Left ventricle myocardium superior (tissue), 1 donor: Measurements from ENCODE around the gene RGS3. TPM values are rescaled to one million over a fixed set of nuclear protein-coding genes. Genes with fewer than 3 reads are reported as not detected.
A peak's percentile ranks its signal among the peaks of the same experiment; 100 is the strongest.

ENCODE experiments used
- ATAC-seq: fragments of 200-7000 bp; cut with Tn5 transposase; one replicate; pipeline ENCODE4 v1.9.1; 2020; ENCODE audit warnings: mild to moderate bottlenecking, moderate library complexity
- DNase-seq: peaks from one replicate; pipeline ENCODE4 v3.0.0-alpha.2; 2020
- intact Hi-C: fragments of 100-400 bp; cut with micrococcal nuclease; formaldehyde crosslinking; loops from one replicate; pipeline ENCODE4 v1.11.0; 2022
- total RNA-seq: library from RNA; stranded (reverse); fragmentation: NEBNext Ultra II Directional; extraction: Animal tissue kit (Norgen Biotek cat#: 25700); gene quantifications from one replicate; pipeline ENCODE4 v1.2.1, GENCODE V29; 2021
- donor health status: DM: no; HTN: yes; CAD: no; lungs with severe emphysema.

RGS3 gene
- total RNA-seq, 1 donor from 2014 or later, result 115 TPM

DNA sequence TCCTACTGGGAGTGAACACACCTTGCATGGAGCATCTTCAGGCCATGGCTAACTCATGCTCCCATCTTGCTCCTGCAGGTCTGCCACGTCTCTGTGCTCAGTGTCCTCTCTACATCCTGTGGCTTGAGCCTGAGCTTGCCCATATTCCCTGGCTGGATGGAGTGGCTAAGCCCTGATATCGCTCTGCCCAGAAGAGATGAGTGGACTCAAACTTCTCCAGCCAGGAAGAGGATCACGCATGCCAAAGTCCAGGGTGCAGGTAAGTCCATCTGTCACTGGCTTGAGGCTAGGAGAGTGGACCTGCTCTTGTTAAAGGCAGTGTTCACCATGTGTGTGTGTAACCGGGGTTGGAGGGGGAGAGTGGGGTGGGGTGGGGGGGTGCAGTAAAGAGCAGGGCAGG lies 1.6 kb upstream of the RGS3 start:
- ATAC-seq (no peak), DNase-seq (no peak)
- intact Hi-C loops, result no loop called here

DNA sequence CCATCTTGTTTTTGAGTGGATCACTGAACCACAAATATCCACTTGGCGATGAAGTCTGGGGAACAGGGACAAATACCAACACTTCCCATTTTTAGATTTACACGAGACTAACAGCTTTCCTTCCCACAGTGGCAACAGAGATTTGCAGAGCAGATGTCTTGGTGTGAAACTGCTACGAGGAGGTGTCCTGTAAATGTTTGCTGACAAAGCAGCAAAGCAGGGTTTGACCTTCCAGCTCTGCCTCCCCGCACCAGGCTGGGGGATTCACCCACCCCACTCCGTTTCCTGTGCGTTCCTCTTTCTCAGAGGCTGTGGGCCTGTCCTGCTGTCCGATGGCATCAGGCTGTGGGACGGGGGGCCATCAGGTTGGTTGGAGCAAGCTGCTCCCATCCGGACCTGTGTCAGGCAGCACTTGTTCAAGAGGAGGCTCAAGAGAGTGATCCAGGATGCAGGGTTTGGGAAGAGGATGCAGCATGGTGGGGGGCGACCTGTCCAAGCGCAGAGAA lies 693 bp upstream of the RGS3 start:
- intact Hi-C loops, result no loop called here
- DNase-seq (no peak), ATAC-seq (no peak)

DNA sequence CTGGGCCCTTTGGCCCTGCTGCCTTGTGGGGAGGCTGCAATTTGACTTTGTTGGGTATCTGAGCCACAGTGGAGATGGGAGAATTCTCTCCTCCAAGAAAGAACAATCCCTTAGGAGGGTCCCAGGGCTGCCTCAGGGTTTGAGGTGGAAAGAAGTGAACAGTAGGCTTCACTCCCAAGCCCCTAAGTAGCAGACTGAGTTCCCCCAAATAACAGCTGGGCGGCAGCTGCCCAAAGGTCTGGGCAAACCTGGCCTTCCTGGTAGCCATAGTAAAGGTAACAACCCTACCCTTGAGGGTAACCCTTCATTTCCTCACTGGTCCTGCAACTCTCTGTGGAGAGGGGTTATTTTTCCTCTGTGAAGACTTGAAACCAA lies 746 bp downstream of the RGS3 start:
- DNase-seq, result no peak
- ATAC-seq, result no peak
- intact Hi-C loops, result no loop called here

DNA sequence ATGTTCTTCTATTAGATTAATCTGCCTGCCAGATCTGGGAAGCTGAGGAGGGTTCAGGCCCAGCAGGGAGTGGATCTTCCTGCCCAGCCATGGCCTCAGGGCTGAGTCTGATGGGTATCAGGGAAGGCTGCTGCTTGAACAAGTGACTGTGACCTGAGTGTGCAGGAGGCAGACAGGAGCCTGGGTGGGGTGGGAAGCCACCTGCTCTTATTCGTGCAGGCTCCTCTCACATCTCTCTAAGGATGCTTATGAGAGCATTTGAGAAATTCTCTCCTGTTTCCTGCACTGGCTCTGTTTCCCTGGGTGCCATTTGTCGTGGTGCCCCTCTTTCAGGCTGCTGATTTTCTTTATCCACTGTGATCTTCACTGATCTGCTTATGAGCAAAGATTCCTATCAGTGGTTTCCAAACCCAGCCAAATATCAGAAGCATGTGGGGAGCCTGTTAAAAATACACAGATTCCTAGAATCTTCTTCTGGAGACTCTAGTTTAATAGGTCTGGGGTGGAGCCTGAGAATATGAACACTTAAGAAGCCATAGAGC lies 2.1 kb downstream of the RGS3 start:
- intact Hi-C loops, result no loop called here
- no peak for DNase-seq
- ATAC-seq, result no peak

DNA sequence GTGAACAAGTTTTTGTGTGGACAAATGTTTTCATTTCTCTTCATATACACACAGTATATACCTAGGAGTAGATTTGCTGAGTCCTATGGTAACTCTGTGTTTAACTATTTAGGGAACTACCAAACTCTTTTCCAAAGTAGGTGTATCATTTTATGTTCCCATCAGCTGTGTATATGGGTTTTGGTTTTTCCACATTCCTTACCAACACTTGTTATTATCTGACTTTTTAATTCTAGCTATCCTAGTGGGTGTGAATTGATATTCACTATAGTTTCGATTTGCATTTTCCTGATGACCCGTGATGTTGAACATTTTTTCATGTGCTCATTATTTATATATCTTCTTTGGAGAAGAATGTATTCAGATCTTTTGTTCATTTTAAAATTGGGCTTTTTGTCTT lies 3.7 kb downstream of the RGS3 start:
- ATAC-seq (no peak), DNase-seq (no peak)
- intact Hi-C loops, result no loop called here

DNA sequence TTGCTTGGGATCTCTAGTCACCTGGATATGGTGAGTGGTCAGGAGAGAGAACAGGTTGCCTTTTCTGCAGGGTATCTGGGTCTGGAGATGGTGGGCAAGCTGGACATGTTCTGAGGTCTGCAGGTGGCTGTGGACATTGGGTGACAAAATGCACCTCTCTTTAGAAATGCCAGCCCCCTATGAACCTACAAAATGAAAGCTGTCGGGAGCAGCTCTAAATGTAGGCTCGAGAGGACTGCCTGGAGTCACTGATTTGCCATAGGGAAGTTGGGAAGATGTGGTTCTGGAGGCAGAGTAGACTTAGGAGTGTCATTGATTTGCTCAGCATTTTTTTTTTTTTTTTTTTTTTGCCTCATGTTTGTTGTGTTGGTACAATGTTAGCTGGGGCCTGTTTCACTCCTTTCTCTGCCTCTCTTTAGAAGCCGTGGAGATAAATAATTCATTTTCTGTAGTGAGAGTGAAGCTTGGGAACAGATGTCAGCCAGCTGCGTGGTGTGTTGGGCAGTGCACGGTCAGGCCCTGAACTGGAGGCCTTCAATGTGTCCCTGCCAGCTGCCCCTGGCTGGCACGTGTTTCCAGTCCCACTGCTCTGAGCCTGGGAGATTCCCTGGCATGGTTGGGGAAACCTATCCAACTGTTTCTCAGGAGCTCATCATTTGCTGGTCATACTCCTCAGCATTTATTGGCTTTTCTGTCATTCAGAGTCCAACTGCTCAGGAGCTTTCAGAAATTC lies 5.4 kb downstream of the RGS3 start:
- intact Hi-C loops, result no loop called here
- peak; percentile 83 for ATAC-seq
- DNase-seq, result peak; percentile 66

DNA sequence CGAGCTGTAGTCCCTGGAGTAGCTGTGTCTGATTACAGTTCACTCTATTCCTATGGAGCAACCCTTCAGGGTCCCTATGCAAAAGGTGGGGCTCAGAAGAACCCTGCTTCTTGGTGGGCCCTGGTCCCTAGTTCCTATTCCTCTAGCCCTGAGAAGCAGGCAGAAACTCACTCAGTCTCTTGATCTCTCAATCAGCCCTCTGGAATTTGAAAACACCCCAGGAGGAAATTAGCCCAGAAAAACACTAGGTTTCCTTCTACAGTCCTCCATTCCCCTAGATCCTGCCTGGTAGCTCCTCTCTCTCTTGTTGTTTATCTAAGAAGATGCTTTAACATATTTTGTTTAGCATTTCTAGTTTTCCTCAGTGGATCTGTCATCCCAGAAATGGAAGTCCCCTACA lies 7.6 kb downstream of the RGS3 start:
- intact Hi-C loops, result no loop called here
- DNase-seq, result no peak
- no peak for ATAC-seq

DNA sequence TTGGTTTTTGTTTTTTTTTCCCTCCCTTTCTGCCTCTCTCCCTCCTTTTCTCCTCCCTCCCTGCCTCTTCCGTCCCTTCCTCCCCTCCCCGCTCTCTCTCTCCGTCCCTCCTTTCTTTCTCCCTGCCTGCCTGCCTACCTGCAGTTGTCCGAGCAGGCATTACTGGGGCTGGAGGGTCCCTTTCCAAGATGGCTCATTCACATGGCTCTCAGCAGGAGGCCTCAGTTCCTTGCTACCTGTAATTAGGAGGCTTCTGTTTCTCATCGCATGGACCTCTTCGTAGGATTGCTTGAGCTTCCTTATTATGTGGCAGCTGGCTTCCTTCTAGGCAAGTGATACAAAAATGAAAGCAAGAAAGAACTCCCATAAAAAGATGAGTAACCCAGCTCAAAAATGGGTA lies 8.0 kb downstream of the RGS3 start:
- DNase-seq (no peak), ATAC-seq (no peak)
- intact Hi-C loops, result no loop called here

DNA sequence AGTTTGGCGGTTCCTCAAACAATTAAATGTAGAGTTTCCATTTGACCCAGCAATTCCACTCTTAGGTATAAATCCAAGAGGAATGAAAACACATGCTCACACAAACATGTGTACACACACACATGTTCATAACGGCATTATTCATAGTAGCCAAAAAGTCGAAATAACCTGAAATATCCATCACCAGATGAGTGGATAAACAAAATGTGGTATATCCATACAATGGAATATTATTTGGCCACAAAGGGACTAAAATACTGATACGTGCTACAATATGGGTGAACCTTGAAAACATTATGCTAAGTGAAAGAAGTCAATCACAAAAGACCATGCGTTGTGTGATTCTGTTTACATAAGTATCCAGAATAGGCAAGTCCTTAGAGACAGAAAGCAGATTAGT lies 8.7 kb downstream of the RGS3 start:
- ATAC-seq, result no peak
- intact Hi-C loops, result no loop called here

DNA sequence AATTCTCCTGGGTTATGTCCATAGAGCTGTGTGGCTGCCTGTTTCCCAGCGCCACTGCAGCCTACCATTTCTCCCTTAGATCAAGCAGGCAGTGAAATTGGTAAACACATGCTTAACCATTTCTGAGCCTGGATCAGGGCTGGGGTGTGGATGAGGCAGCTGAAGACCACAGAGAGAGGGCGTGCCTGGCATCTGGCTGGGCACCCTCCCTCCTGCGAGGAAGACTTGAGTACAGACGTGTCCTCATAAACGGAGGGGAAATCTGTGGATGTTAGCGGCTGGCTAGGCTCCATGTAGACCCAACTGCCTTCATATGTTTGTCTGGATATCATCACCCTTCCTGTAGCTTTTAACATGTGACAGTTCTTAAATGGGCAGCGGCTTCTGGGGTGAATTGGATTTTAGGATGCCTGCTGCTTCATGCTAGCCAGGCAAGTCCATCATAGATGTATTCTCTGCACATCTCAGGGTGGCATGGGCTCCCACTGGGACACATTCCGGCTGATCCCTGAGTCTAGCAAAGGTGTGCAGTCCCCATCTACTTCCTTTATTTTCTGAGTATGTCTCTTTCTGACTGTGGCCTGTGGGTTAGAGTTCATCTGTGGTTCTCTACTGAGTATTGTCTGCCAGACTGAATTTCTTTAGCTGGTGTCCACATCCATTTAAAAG lies 11.0 kb downstream of the RGS3 start:
- intact Hi-C loops, result no loop called here
- peak; percentile 42 for ATAC-seq
- no peak for DNase-seq

More for the DNA sequence above, 8.7 kb downstream of the RGS3 start:
- DNase-seq, result no peak

DNA sequence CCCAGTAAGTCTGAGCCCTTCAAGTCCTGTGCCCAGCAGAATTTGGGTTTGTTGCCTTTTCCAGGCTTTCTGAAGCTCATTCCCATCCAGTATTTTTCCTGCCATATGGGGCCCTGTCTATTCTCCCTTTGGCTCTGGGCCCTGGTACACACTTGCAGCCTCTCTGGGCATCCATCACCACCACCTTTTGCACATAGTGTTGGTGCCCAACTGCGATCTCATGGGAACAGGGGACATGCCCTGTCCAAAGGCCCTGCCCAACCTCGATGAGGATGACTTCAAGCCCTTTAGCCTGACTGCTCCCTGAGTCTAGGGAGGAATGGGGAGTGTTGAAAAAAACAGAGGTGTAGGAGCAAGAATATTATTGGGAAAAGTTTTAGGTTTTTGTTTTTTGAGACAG lies 11.5 kb downstream of the RGS3 start:
- ATAC-seq, result peak; percentile 28
- intact Hi-C loops, result no loop called here
- no peak for DNase-seq

DNA sequence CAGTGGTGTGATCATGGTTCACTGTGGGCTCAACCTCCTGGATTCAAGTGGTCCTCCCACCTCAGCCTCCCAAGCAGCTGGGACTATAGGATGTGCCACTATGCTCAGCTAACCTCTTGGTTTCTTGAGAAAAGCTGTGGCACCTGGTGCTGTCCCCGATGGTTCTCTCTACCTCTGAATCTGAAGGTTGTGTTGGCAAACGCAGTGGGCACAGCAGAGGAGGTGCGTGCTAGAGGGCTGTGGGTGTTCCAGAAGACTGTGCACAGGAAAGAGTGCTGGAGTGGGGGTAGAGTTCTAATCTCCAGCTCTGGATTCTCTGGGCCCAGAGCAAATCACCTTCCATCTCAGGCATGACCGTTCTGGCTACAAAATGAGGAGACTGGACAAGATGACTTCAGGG lies 12.5 kb downstream of the RGS3 start:
- ATAC-seq (no peak), DNase-seq (no peak)
- intact Hi-C loops, result no loop called here

DNA sequence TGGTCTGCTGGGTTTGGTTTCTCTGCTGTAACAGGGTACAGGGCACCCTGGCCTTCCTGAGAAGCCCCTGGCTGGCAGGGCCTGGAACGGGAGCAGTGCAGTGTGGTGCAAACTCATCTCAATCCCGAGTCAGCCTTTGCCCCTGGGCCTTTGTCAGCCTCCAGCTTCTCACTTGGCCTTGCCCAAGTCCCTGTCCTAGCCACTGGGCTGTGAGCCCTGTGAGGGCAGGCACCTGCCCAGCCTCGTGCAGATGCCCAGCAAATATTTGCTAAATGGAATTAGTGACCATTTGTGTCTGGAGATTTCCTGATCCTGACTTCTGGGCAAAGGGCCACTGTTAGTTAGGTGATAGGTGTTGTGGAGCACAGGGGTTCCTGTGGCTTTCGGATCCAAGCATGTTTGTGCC lies 13.0 kb downstream of the RGS3 start:
- DNase-seq, result no peak
- ATAC-seq, result no peak
- intact Hi-C loops, result no loop called here

DNA sequence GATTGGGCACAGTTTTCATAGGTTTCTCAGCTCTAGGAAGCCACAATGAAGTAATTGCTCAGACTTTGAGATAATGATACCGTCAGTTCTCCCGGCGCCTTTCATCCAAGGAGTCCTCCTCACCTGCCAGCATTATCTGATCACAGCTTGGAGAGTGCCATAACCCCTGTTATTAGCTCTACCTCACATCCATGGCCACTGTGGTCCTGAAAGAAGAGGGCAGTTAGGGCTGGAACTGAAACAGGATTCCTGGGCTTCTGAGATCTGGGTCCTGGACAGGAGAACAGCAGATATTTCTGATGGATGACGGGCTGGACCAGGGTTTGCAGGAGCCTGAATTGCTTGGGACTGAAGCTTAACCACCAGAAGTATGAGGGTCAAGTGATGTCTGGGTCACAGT lies 13.5 kb downstream of the RGS3 start:
- ATAC-seq, result no peak
- no peak for DNase-seq
- intact Hi-C loops, result no loop called here

DNA sequence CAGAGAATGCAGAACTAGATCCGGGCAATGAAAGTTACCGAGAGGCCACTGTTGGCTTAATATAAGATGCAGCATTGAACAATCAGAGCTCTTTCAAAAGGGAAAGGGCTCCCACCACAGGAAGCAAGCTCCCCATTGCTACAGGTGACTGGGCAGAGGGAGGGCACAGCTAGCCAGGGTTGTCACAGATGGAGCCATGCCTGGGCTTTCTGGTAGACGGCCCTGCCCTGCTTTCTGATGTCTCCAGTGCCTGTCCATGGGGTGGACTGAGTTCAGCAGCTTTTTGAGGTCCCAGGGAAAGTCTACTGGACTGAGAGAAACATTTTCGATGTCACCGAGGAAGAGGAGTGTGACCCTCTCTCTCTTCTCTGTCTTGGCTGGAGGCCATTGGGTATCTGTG lies 14.1 kb downstream of the RGS3 start:
- ATAC-seq, result no peak
- no peak for DNase-seq
- intact Hi-C loops, result no loop called here

DNA sequence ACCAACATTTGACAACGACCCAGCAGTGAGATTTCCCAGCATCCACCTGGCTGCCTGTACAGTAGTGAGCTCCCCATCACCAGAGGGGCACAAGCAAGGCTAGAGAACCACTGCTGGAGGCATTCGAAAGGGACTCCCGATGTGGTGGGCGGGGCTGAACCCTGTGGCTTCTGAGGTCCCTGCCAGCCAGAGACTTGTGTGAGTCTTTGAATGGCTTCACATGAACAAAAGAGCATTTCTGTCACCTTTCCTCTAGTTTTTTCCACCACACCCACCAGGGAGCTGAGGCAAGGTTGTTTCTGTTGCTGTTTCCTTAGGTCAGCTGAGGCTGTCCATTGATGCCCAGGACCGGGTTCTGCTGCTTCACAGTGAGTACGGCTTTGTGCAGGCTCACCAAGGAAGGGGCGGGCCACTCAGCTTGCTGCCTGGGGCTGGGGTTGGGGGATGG lies 15.7 kb downstream of the RGS3 start:
- ATAC-seq, result no peak
- intact Hi-C loops, result no loop called here
- no peak for DNase-seq

DNA sequence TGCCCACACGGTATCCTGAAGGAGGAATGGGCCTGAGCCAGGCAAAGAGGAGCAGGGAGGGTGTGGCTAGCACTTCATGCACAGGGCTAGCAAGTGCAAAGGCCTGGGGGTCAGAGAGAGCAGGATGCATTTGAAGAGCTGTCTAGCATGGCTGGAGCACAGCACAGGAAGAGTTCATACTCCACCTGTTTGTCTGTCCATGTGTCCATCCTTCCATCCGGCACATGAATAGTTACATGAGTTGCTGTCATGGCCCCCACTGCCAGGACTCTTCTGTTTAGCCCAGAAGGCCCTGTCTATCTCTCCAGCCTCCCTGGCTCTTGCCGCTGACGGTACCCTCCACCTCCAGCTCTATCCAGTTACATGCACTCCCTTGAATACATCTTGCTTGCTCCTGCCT lies 17.1 kb downstream of the RGS3 start:
- ATAC-seq (no peak), DNase-seq (no peak)
- intact Hi-C loops, result no loop called here

DNA sequence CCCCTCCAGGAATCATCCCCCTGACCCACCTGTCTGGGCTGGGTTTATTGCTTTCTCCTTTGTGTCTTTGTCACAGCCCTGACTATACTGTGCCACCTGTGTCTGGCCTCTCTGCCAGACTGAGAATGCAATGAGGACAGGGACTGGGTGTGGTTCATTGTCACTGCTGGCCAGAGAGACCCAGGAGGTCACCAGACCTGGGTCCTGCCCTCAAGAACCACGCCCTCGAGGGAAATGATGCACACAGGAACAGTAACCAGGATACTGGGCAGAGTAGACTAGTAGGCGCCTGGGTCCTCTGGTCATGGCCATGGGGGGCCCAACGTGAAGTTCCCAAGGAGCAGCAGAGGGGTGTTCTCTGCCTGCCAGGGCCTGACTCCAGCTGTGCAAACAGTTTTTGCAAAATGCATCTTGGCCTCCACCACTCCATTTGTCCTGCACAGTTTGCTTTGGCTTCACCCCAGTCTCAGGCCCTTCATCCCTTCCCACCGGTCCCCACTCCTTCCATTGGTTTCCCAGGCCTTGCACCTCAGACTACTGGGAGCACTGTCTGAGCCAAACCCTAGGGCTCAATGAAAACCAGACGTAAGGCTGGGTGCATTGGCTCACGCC lies 17.8 kb downstream of the RGS3 start:
- no peak for DNase-seq
- intact Hi-C loops, result no loop called here
- no peak for ATAC-seq

DNA sequence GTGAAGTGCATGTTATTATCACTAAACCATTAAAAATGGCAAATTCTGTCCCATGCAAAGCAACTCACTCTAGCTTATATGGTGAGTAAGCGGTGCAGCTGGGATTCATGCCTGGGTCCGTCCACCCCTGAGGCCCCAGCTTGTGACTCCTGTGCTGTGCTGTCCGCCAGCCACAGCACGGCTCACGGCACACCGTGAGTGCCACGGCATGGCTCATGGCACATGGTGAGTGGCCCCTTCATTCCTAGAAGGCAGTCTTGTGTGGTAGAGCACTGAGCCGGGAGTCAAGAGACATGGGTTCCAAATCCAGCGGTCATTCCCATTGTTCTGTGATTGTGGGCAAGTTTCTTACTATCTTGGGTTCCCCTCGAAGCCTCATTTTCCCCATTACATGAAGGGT lies 18.8 kb downstream of the RGS3 start:
- ATAC-seq, result no peak
- DNase-seq, result no peak
- intact Hi-C loops, result no loop called here

DNA sequence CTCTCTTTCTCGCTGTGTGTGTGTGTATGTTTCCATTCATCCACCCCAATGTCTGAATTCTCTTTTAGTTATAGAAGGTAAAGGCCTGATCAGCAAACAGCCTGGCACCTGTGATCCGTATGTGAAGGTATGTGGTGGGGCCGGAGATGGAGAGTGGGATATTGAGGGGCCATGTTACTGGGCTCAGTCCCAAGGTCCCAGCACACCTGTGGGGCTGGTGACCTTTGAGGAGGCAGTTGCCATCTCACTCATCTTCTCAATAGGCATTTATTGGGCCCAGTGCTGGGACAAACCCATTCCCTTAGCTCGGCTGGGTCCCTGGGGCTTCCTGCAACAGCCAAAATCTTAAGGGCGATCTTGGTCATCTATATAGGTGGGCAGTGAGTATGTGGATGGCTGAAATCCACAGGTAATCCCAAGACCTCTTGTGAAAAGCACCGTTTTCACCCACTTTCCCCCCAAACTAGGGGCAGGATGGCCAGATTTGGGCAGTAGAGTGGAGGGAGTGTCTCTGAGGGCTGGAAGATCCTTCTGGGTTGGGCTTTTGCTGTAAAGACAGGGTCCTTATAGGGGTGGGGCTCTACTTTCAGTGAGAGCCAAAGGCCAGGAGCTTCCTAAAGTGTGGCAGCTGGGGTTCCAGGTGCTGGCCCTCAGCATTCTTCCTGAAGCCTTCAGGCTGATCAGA lies 19.6 kb downstream of the RGS3 start:
- intact Hi-C loops, result no loop called here
- DNase-seq (no peak), ATAC-seq (no peak)
